Amniotic stem cell (primary cell): ENCODE results near the gene CYBA.
"Not testable (repeated sequence)": the region's sequence is repeated elsewhere in the genome, so short reads cannot be mapped to it uniquely, and the experiment has no call there.

Source experiments
- DNase-seq: peaks from one replicate; lab custom pipeline; 2025; lab: John Stamatoyannopoulos, UW

The CYBA gene

GRCh38 chr16:88613911-88614817, 36.7 kb downstream of the CYBA start:
- DNase-seq, result no peak

- no peak for DNase-seq
These were observed 37.6 kb downstream of the CYBA start for GRCh38 chr16:88613293-88613692.

- no peak for DNase-seq
These were observed 39.7 kb downstream of the CYBA start for GRCh38 chr16:88610909-88611812.

- no peak for DNase-seq
These were observed 40.8 kb downstream of the CYBA start for GRCh38 chr16:88610080-88610479.

- DNase-seq, result not testable (repeated sequence)
These were observed 41.4 kb downstream of the CYBA start for GRCh38 chr16:88609426-88609825.

GRCh38 chr16:88608076-88608475, 42.8 kb downstream of the CYBA start:
- no peak for DNase-seq

- DNase-seq, result no peak
These were observed 44.6 kb downstream of the CYBA start for GRCh38 chr16:88606148-88606757.

- no peak for DNase-seq
These were observed 45.4 kb downstream of the CYBA start for GRCh38 chr16:88605186-88606147.

GRCh38 chr16:88602091-88602490, 48.8 kb downstream of the CYBA start:
- DNase-seq, result no peak

- DNase-seq, result no peak
These were observed 49.4 kb downstream of the CYBA start for GRCh38 chr16:88601313-88602036.

- DNase-seq, result no peak
These were observed 50.3 kb downstream of the CYBA start for GRCh38 chr16:88600539-88600896.

- no peak for DNase-seq
These were observed 50.9 kb downstream of the CYBA start for GRCh38 chr16:88599825-88600538.

- no peak for DNase-seq
These were observed 51.6 kb downstream of the CYBA start for GRCh38 chr16:88599092-88599733.

GRCh38 chr16:88597856-88598491, 52.9 kb downstream of the CYBA start:
- no peak for DNase-seq

- no peak for DNase-seq
These were observed 54.4 kb downstream of the CYBA start for GRCh38 chr16:88596483-88596882.

GRCh38 chr16:88595921-88596320, 54.9 kb downstream of the CYBA start:
- DNase-seq, result no peak

- no peak for DNase-seq
These were observed 55.8 kb downstream of the CYBA start for GRCh38 chr16:88595101-88595500.

- no peak for DNase-seq
These were observed 56.9 kb downstream of the CYBA start for GRCh38 chr16:88593910-88594309.

- DNase-seq, result no peak
These were observed 57.4 kb downstream of the CYBA start for GRCh38 chr16:88593489-88593888.
